NCI-H146 (cell line): ENCODE data around the gene TANC1.
"Not testable (repeated sequence)": the region's sequence is repeated elsewhere in the genome, so short reads cannot be mapped to it uniquely, and the experiment has no call there.

ENCODE experiments used
- DNase-seq: peaks from one replicate; lab custom pipeline; 2025; lab: John Stamatoyannopoulos, UW

The TANC1 gene

GRCh38 chr2:159140070-159140769, 171.8 kb downstream of the TANC1 start:
- DNase-seq: no peak

GRCh38 chr2:159140821-159141220, 172.4 kb downstream of the TANC1 start:
- DNase-seq: not testable (repeated sequence)

GRCh38 chr2:159144776-159145614, 176.6 kb downstream of the TANC1 start:
- DNase-seq: no peak

GRCh38 chr2:159145745-159146354, 177.4 kb downstream of the TANC1 start:
- DNase-seq: no peak

- DNase-seq: peak; percentile 51
Measured at GRCh38 chr2:159146996-159147666, 178.7 kb downstream of the TANC1 start.

- DNase-seq: no peak
Measured at GRCh38 chr2:159147690-159148089, 179.2 kb downstream of the TANC1 start.

GRCh38 chr2:159148901-159149300, 180.5 kb downstream of the TANC1 start:
- no peak for DNase-seq

- no peak for DNase-seq
Measured at GRCh38 chr2:159149747-159150146, 181.3 kb downstream of the TANC1 start.

- DNase-seq: no peak
Measured at GRCh38 chr2:159150280-159150746, 181.9 kb downstream of the TANC1 start.

- DNase-seq: no peak
Measured at GRCh38 chr2:159151198-159152127, 183.0 kb downstream of the TANC1 start.

- no peak for DNase-seq
Measured at GRCh38 chr2:159152128-159152778, 183.8 kb downstream of the TANC1 start.

- DNase-seq: no peak
Measured at GRCh38 chr2:159153063-159153462, 184.6 kb downstream of the TANC1 start.

- no peak for DNase-seq
Measured at GRCh38 chr2:159153463-159153862, 185.0 kb downstream of the TANC1 start.

- DNase-seq: no peak
Measured at GRCh38 chr2:159153951-159154350, 185.5 kb downstream of the TANC1 start.

GRCh38 chr2:159154366-159154765, 185.9 kb downstream of the TANC1 start:
- DNase-seq: no peak

- DNase-seq: peak; percentile 55
Measured at GRCh38 chr2:159155320-159155719, 186.9 kb downstream of the TANC1 start.

GRCh38 chr2:159155791-159156190, 187.4 kb downstream of the TANC1 start:
- peak; percentile 22 for DNase-seq

- no peak for DNase-seq
Measured at GRCh38 chr2:159156834-159157233, 188.4 kb downstream of the TANC1 start.

- DNase-seq: no peak
Measured at GRCh38 chr2:159157361-159158209, 189.1 kb downstream of the TANC1 start.

GRCh38 chr2:159160412-159160811, 192.0 kb downstream of the TANC1 start:
- DNase-seq: no peak
